Astrocyte of the cerebellum (primary cell): ENCODE results near the gene KCNH5.

Experiments used
- DNase-seq: peaks from one replicate; pipeline ENCODE4 v3.0.0-alpha.2; 2011; ENCODE audit warnings: low read depth
- H3K4me3 ChIP-seq: 2 replicates; pipeline ENCODE4 v1.5.1; 2011; ENCODE audit warnings: mild to moderate bottlenecking, low read depth, low read length, moderate library complexity
- in situ Hi-C: cut with HindIII; loops from 2 replicates; pipeline ENCODE4 v1.10.0; 2017; ENCODE audit warnings: low sequenced_read_pairs
- TF ChIP-seq, protein P1 (sequence below): IDR thresholded peaks from 2 replicates; pipeline ENCODE4 v1.5.1; 2012; ENCODE audit warnings: low read length, low read depth, moderate library complexity, mild to moderate bottlenecking; ENCODE audit errors: missing control alignments

Gene KCNH5, protein sequence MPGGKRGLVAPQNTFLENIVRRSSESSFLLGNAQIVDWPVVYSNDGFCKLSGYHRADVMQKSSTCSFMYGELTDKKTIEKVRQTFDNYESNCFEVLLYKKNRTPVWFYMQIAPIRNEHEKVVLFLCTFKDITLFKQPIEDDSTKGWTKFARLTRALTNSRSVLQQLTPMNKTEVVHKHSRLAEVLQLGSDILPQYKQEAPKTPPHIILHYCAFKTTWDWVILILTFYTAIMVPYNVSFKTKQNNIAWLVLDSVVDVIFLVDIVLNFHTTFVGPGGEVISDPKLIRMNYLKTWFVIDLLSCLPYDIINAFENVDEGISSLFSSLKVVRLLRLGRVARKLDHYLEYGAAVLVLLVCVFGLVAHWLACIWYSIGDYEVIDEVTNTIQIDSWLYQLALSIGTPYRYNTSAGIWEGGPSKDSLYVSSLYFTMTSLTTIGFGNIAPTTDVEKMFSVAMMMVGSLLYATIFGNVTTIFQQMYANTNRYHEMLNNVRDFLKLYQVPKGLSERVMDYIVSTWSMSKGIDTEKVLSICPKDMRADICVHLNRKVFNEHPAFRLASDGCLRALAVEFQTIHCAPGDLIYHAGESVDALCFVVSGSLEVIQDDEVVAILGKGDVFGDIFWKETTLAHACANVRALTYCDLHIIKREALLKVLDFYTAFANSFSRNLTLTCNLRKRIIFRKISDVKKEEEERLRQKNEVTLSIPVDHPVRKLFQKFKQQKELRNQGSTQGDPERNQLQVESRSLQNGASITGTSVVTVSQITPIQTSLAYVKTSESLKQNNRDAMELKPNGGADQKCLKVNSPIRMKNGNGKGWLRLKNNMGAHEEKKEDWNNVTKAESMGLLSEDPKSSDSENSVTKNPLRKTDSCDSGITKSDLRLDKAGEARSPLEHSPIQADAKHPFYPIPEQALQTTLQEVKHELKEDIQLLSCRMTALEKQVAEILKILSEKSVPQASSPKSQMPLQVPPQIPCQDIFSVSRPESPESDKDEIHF

DNA sequence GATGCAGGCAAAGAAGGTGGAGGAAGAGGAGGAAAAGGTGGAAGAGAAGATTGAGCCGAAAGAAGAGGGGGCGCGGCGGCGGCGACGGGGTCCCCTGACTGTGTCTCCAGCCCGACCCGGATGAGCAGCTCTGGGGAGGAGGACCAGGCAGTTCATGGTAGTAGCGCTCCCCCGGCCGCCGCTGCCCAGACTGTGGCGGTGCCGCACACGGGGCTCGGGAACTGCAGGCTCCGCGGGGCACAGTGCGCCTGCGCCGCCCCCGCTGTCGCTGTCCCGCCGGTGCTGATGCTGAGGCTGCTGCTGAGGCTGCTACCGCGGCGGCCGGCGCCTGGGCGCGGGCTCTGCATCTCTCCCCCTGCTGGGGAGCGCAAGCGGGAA, at the start of gene KCNH5:
TSS of gene KCNH5 (minus strand) at position 225 of the 378 bp plus-strand sequence. CDS start 272 bp downstream, outside the sequence.
- no peak for DNase-seq
- H3K4me3 ChIP-seq, result peak within 1 kb of the TSS; percentile 43
- TF ChIP-seq, protein P1, sequence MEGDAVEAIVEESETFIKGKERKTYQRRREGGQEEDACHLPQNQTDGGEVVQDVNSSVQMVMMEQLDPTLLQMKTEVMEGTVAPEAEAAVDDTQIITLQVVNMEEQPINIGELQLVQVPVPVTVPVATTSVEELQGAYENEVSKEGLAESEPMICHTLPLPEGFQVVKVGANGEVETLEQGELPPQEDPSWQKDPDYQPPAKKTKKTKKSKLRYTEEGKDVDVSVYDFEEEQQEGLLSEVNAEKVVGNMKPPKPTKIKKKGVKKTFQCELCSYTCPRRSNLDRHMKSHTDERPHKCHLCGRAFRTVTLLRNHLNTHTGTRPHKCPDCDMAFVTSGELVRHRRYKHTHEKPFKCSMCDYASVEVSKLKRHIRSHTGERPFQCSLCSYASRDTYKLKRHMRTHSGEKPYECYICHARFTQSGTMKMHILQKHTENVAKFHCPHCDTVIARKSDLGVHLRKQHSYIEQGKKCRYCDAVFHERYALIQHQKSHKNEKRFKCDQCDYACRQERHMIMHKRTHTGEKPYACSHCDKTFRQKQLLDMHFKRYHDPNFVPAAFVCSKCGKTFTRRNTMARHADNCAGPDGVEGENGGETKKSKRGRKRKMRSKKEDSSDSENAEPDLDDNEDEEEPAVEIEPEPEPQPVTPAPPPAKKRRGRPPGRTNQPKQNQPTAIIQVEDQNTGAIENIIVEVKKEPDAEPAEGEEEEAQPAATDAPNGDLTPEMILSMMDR, result no peak
- in situ Hi-C loops, result loop anchor here (10.0 kb wide), 1 partner anchor 890 kb away; no protein-coding TSS in a partner anchor

DNA sequence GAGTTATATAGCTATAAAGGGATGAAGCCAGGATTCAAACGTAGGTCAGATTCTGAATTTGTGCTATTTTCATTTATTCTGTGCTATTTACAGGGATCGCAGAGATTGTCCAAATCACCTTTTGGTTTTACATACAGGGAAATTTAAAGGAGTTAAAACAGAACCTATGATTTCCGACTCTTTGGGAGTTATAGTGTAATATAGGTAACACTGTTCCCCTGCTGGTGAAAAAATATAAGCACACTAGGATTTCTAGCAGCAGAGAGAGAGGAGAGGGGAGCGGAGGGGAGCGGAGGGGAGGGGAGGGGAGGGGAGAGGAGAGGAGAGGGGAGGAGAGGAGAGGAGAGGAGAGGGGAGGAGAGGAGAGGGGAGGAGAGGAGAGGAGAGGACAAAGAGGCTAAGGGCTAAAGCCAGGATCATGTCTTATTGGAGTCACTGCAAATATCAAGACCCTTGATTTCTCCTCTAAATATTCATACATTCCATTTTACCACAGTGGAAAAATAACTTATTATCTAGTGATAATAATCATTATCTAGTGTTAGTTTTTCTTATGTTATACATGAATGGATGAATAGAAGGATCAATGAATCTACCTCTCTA, 46.2 kb upstream of the KCNH5 start:
- DNase-seq, result no peak
- no peak overlapping the region for H3K4me3 ChIP-seq
- in situ Hi-C loops, result no loop called here
- TF ChIP-seq, protein P1, result no peak

DNA sequence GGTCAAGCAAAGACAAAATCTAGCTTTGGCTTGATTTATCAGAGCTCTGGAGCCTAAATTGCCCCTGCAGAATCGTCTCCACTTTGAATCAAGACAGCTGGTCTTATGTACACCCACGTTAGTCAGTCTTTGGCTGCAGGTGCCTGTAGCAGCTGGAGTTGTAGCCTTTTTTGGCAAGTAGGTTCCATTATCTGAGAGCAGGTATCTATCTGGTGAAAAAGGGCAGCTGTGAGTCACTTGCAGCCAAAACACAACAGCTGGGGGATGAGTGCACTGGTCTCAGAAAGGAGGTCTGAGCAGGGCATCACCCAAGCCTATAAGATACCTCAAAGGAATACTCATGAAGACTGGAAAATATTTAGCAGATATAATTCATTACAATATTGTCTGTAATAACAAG, 43.6 kb upstream of the KCNH5 start:
- H3K4me3 ChIP-seq, result no peak overlapping the region
- in situ Hi-C loops, result no loop called here
- DNase-seq, result no peak
- TF ChIP-seq, protein P1, result no peak

GRCh38 chr14:63078569-63078968, 33.3 kb upstream of the KCNH5 start:
- H3K4me3 ChIP-seq, result no peak overlapping the region
- TF ChIP-seq, protein P1, result no peak
- in situ Hi-C loops, result no loop called here
- no peak for DNase-seq

- no peak overlapping the region for H3K4me3 ChIP-seq
- TF ChIP-seq, protein P1, result no peak
- in situ Hi-C loops, result no loop called here
- no peak for DNase-seq
Observed at GRCh38 chr14:63076488-63076887, 31.2 kb upstream of the KCNH5 start.

GRCh38 chr14:63055631-63056030, 10.4 kb upstream of the KCNH5 start:
- no peak overlapping the region for H3K4me3 ChIP-seq
- in situ Hi-C loops, result no loop called here
- no peak for DNase-seq
- TF ChIP-seq, protein P1, result no peak
